EH (cell line): ENCODE results near the gene AKAP13.

ENCODE experiments used
- DNase-seq: peaks from one replicate; pipeline ENCODE4 v3.0.0-alpha.2; 2015; ENCODE audit warnings: low read depth

The AKAP13 gene

DNA sequence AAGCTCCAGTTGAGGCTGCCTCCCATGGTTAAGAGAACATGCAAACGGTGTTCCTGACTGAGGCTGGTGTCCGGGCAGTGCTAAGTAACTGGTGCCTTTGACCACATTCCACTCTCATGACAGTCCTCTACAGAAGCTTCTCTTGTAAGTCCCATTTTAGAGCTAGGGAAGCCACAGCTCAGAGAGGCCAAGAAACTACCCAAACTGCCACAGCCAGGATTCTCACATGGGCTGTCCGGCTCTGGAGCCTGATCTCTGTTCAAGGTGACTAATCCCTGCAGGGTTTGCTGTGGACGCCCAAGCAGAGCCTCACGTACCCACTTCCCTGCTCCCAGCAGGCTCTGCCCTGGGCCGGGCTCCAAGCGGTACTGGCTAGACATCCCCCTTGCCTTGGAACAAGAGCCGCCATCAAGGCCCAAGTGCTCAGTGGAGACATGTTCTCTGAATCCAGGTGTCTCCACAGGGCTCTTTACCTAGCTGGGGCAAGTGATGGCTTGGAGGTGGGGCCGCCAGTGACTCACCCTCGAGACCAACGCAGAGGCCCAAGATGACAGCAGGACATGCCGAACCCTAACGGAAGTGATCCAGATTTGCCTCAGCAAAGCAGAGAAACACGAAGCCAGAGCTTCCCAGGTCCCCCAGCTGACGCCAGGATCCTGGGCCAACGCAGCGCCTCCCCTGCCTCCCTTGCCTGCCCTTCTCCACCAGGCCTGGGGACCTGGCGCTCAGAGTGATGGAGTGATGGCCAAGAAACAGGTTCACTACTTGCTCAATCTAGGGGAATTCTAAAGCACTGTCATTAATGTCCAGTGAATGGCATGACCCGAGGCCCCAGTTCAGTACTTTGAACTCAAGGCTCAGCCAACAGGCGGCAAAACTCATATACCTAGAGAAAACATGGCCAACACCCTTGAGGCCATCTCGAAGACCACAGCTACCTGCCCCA, 390.0 kb downstream of the AKAP13 start:
- DNase-seq, result peak; percentile 66

DNA sequence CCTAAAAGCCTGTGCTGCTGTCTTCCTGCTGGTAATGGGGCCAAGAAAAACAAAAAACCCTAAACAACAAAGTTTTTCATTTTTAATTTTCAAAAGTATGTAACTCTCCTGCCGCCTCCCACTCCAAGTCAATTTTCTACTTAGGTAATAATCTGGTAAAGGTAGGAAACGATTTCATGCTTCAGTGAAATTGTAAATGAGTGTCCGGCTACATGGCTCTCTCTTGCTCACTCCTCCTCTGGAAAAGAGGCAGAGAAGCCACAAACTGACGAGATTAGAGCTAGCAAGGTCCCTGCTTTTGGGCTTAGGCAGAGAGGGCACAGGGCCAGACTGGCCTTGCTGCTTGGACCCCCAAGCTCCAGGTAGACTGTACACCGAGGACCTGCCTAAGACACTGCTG, 390.9 kb downstream of the AKAP13 start:
- no peak for DNase-seq

DNA sequence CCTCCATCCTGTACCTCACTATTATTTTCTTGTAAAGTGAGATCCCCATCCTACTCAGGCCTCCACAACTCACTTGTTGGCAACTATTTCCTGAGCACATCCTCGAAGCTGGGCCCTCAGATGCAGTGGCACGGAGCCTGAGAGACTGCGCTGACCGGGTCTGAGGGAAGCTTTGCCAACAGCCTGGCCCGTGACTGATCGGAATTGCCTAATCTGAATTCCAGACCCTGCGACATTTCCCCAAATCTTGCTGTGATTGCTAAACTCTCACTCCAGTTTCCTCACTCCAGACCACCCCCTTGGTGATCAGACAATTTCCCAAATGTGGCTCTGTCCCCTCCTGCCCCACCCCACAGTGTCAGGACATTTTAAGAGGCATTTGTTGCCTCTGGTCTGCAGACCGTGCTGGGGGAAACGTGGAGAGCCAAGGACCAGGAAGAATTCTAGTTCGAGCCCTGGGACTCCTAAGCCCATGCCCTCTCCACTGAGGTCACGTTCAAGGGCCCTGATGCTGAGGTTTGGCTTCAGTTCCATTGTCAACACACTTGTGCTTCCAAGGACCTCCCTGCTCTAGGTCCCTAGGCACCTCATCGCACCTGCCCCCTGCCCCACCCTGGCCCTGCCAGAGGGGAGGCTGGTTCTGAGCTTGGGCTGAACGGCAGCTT, 391.5 kb downstream of the AKAP13 start:
- no peak for DNase-seq

DNA sequence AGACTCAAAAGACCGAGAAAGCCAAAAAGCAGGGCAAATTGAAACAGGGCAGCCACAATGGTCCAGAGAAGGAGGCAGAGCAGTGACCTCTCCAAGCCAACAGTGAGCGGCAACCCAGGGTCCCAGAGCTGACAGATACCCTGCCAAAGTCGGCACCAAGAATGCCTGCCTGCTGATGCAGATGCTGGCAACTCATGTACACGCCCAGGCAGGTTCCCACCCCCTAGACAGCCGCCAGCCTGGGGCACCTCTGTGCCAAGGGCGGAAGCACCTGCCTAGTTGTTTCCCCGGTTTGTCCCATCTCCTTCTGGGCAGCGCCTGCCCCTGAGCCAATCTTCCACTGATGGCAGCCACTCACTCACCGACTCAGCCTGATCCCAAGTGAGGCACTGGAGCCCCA, 392.3 kb downstream of the AKAP13 start:
- no peak for DNase-seq

DNA sequence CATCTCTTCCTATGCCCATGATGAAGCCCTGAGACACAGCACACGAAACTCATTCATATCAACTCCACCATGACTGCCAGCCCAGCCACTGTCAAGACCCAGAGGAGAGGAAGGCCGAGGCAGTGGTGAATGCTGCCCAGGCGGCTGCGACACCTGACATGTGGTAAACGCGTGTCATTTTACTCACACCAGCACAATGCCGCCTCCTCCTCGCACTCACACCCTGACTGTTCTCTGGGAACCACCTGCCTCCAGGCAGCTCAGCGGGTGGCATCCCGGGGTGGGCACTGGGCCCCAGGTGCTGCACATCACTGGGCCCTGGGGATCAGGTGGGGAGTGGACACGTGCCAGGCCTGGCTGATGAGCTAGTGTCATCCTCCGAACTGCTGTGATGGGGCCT, 392.8 kb downstream of the AKAP13 start:
- no peak for DNase-seq

DNA sequence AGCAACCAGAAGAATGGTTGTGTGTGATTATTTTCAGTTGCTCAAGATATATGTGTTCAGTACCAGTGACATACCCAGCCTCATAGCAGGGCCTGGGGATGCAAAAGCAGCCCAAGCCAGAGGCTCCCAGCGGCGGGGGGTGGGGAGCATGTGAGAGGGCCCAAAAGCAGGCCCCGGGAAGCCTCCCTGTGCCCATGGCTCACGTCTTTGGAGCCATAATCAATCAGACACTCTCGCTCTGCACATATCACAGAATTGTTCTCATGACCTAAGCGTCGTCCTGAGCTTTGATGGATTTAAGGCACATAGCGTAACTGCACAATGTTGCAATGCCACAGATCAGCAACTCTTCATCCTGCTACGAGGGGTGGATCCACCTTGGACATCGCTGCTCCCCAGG, 393.6 kb downstream of the AKAP13 start:
- DNase-seq, result no peak

DNA sequence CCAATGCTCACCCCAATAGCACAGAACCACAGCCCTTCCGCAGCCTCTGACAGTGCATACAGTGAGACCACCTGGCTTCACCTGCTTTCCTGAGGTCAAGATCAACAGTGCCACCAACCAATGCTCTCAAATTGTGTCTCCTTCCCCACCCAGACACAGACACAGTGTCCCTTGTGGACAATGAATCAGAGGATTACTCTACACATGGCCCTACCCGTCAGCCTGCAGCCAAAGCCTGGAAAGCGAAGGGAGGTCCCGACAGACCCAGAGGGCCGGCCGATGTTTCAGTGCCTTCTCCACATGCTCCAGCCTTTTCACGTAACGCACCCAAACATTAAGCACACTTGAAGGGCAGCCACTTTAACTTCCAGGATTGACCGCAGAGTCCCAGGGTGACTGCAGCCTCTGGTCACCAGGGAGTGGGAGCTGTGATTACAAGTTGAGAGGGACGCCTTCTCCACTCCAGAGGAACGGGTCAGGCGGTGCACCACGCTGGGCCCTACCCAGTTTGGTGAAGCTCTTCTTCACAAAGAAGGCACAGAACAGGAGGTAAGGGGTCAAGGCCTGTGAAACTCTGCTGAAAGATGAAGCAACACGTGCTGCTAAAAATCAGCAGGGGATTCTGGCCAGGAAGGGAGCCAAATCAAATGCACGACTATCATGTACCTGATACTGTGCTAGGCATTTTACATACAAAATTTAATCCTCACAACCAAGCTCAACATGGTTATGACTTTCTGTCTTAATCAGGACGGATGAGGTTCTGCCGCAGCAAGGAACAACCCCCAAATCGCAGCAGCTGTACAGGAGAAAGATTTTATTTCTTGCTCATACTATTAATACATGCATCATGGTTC, 397.1 kb downstream of the AKAP13 start:
- no peak for DNase-seq

DNA sequence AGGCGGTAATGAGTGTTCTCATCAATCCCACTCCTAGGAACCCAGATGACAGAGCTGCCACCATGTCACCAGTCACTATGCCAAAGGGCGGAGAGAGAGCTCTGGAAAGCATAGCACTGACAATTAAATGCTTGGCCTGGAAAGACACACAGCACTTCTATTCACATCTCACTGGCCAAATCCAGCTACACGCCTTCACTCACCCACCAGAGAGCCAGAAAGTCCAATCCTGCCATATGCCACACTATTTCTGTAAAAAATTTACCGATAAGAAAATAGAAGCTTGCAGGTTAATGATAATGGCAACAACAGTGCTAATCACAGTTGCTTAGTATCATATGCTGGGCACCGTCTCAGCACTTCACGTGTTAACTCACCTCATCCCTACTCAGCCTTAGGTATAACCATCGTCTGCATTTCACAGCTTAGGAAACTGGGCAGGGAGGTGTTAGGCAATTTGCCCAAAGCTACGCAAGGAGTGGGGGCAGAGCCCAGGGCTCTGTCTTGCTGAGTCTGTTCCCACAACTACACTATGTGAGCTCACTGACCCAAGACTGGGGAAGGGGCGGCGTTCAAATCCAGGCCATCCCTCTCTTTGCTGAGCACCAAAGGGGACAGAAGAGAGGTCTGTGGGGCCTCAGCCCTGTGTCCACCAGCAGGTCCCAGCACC, 397.8 kb downstream of the AKAP13 start:
- no peak for DNase-seq

DNA sequence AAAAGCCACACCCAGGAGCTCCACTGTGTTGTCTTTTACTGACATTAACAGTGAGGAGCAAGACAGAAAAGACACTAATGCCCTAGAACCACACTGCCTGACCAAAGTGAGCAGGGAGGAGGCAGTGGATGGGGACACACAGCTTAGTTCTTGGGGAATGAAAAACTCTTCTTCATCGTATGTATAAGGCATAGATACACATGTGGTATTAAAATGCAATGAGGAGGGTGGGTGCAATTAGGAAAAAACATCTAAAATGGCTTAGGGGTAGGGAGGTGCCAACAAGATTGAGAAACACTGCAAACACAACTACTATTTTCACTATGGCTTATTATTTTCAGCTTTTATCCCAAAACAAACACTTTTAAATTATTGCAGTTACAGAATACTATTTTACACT, 398.8 kb downstream of the AKAP13 start:
- no peak for DNase-seq

DNA sequence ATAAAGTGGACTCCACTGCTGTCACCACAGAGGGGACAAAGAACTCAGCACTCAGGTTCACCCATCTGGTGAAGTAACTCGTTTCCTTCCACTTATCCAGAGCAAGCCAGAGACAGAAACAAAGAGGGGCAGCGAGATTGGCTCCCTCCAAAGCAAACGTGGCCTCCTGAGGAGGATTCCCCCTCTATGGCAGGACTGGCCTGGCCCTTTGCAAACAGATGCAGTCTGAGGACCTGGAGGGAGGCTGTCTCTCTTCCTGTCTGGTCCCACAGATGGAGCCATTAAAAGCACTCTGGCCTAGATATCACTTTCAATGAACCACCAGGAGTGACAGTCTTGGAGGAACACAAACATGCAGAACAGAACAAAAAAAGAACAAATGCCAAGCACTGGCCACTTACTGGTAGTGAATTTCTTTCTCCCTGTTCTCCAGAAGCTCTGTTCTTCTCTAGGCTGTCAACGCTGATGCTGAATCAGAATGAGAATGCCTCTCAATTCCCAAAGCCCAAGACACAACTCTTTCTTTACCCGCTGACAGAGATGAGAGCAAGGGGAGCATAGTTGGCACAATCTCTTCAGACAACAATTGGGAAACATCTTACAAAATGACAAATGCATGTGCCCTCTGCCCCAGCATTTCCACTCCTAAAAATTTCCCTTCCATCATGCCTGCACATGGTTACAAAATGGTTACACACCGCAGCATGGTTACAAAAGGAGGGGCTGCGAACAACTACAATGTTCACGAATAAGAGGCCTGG, 400.0 kb downstream of the AKAP13 start:
- DNase-seq, result no peak

DNA sequence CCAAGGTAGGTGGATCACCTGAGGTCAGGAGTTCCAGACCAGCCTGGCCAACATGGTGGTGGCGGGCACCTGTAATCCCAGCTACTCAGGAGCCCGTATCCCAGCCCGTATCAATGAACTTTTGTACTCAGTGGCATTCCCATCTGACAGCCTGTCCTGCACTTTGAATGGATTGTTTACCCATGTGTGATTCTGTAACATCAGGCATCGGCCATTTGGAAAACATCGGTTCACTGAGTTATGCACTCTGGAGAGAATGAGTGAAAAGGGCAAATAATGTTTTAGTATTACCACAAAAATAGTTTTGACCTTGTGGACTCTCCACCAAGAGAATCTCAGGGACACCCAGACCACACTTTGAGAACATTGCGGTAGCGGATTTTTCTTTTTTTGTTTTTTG, 400.7 kb downstream of the AKAP13 start:
- DNase-seq, result no peak

DNA sequence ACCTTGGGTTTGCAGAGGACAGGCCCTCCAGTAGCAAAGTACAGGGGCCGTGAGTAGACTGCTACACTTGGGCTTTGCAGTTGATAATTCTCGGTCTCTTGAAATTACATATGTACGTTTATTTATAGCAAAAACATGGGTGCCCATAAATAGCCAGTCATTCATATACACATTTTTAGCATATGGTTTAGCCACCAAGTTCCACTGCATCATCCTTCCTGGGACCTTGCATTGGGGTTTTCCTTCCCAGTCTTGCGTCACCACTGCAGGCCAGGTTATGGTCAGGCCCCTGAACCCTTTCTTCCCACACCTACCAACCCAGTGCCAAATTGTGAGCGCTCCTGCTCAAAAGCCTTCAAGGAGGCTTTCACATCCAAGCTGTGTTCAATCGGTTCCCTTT, 401.7 kb downstream of the AKAP13 start:
- no peak for DNase-seq

DNA sequence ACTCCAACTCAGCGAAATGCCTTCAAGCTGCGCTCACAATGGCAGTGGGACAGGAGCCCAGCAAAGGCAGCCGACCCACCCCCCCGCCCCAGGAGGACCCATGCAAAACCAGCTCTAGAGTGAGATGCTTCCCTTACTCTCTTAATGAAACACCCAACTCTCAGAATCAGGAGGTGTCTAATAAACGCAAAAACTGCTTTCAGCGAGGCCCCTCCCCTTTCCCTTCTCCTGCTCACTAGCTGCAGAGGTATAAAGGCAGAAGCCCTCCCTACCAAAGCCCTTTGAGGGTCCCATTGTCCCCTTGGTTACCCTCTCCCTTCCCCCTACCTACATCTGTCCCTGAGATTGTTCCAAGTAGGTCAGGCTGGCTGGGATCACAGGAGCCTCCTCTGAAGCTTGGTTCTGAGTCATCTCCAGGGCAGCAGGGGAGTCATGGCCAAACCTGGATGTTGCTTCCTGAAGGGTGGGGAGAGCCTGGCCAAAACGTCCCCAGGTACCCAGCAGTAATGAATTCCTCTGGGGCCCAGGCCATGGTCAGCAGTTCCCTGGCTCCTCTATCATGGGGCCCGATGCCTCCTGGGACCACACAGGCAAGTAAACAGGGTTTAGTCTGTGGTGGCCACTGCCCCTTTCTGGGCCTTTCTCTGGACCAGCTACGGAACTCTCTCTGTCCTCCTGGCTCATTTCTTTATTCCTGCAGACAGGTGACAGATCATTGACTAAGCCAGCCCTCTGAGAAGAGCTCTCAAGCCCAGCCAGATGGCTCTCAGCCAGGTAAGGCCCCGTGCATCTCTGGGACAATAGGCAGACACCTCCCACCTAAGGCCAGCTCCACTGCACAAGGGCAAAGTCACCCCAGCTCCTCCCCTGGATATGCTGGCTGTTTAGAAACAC, 405.7 kb downstream of the AKAP13 start:
- DNase-seq, result peak; percentile 56

DNA sequence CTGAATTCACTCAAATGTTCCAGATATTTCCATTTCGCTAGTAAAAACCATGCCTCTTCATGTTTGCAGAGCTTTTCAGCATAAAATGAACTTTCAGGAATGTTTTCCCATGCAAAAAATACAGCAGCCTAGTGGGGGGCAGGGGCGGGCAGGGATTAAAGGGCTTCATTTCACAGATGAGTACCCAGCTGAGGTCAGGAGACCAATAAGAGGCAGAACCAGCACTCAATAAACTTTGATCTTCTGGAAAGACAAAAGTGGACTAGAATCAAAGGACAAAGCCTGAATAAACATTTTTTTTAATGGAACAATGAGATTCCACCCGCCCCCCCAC, 406.3 kb downstream of the AKAP13 start:
- no peak for DNase-seq

DNA sequence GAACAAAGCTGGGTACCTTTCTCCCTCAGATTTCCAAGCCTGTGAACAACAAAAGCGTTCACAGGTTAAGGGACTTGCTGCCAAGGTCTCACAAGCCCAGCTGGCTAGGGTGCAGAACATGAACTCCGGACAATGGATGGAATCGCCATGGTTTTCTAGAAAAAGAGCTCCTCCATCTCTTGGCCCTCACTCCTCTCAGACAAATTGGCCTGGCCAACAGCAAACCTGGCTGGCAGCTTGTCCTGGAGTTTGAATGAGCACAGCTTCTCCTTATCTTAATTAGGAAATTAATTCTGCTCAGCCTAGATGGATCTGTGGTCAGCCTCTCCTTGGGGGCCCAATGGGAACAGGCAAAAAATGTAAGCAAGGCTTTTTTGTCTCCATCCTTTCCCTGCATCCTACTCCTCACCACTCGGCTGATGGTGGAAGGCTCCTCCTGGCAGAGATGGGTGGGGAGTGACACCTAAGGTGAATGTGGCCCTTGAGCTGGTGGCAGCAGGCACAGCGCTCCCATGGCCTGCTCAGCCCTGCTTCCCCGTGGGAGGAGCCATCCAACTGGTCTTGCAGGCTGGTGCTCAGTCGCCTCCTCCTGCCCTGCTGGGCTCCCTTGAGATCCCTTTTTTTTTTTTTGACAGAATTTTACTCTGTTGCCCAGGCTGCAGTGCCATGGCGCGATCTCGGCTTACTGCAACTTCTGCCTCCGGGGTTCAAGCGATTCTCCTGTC, 408.5 kb downstream of the AKAP13 start:
- no peak for DNase-seq

DNA sequence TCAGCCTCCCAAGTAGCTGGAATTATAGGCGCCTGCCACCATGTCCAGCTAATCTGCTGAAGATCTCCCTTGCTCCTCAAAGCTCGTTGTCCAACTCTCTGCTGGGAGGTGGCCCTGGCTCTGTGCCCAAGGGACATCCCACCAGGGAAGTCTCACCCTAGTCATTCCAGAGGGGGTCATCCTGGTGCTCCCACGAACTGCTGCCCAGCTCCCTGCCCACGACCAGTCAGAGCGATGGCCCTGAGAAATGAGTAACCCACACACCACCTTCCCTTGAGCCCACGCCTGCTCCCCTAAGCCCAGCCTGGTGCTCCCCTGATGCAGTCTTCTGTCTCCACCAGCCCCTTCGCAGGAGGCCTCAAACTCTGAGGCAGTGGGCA, 409.1 kb downstream of the AKAP13 start:
- no peak for DNase-seq

DNA sequence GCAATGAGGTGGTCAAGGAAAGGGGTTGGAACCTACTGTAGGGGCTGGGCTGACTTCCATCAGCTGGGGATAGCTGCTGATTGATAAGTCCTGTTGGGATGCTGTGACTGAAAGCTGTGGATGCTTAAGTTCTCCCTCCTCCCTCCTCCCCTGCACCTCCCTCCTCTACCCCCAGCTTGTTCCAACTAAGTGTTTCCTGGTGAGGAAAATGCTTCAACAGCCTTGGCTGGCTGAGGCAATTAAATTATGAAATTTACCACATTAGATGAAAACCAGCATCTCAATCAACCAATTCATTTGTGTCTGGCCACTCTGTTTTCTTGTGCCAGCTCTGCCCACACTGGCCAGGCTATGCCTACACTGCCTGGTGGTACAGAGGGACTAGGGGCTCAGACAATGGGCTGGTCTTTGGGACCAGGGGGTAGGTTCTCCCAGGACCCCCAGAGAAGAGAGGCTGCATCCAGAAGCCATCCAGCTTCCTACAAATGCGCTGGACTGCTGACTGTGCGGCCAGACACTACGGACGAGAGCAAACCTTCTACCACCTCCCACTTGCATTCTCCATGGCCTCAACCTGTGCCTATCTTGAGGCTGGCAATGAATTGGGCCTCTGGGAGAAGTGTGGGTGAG, 411.8 kb downstream of the AKAP13 start:
- no peak for DNase-seq

DNA sequence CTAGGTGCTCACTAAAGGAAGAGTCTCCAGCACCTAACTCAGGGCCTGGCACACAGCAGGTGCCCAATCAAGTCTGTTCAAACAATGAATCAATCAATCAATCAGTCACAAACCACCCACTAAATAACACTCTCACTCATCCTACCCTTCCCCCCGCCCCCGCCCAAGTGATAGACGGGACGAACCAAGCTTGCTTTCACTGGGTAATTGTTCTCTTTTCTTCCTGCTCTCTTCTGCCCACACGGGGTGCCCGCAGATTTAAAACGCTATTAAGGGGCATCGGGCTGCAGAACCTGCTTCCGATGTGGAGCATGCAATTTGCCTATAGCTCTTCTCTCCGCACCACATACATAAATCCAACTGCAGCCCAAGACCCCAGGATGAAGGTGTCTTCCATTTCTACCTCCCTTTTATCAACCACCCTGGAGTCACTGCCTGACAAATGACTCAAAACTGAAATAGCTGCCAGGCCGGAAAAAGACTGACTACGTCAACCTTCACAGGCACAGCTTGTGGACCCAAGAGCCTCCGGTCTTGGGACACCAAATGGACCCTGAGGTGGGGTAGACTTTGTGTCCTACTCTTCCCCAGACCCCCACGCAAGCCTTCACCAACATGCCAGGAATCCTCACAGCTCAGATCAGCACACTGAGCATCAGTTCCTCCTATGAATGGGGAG, 412.6 kb downstream of the AKAP13 start:
- DNase-seq, result peak; percentile 40
